Endothelial cell of umbilical vein (primary cell): ENCODE measurements around the gene TTC17.

Source experiments
- CTCF ChIP-seq, 2 donors: IDR thresholded peaks; 1 replicate in 1 of 2; 2 replicates in 1 of 2; pipeline ENCODE4 v1.5.1; 2011; ENCODE audit warnings: low read length in 2 of 2, mild to moderate bottlenecking in 2 of 2, moderate library complexity in 2 of 2, control low read depth in 1 of 2, inconsistent platforms in 1 of 2, low read depth in 1 of 2; ENCODE audit not compliant: insufficient read depth in 1 of 2; ENCODE audit errors: extremely low read depth in 1 of 2
- EZH2 ChIP-seq: IDR thresholded peaks from 2 replicates; pipeline ENCODE4 v1.6.1; 2012; ENCODE audit warnings: borderline replicate concordance, low read depth, mild to moderate bottlenecking, moderate library complexity, low read length, inconsistent platforms; ENCODE audit not compliant: severe bottlenecking
- FOS ChIP-seq: IDR thresholded peaks from 2 replicates; pipeline ENCODE4 v1.6.1; 2011; ENCODE audit warnings: mild to moderate bottlenecking, low read length, moderate library complexity, borderline replicate concordance; ENCODE audit not compliant: insufficient read depth
- JUN ChIP-seq: IDR thresholded peaks from 2 replicates; pipeline ENCODE4 v1.6.1; 2011; ENCODE audit warnings: borderline replicate concordance, low read depth; ENCODE audit not compliant: insufficient read length, insufficient read depth
- MYC ChIP-seq: IDR thresholded peaks from one replicate; pipeline ENCODE4 v1.6.1; 2011; ENCODE audit warnings: mild to moderate bottlenecking, low read depth, low read length
- POLR2A ChIP-seq: IDR thresholded peaks from 2 replicates; pipeline ENCODE4 v1.6.1; 2012; ENCODE audit warnings: low read depth, mild to moderate bottlenecking, control low read depth, low read length
- POLR2AphosphoS5 ChIP-seq: IDR thresholded peaks from 2 replicates; pipeline ENCODE4 v1.6.1; 2012; ENCODE audit warnings: low read depth, mild to moderate bottlenecking, control low read depth, low read length, moderate library complexity; ENCODE audit not compliant: insufficient read depth
- TF ChIP-seq, protein P1 (sequence below): IDR thresholded peaks from 2 replicates; pipeline ENCODE4 v1.6.1; 2011; ENCODE audit not compliant: insufficient read depth, insufficient read length

- no peak for TF ChIP-seq EZH2
- TF ChIP-seq CTCF (IDR thresholded peaks at IDR 0.05; ENCODE audit: extremely low read depth in 1 of 2, insufficient read depth in 1 of 2, low read depth in 1 of 2, low read length in 2 of 2) = no peak
- TF ChIP-seq MYC = no peak
- TF ChIP-seq, protein P1, sequence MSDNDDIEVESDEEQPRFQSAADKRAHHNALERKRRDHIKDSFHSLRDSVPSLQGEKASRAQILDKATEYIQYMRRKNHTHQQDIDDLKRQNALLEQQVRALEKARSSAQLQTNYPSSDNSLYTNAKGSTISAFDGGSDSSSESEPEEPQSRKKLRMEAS = no peak
- TF ChIP-seq POLR2A = no peak
- TF ChIP-seq POLR2AphosphoS5 = no peak
- no peak for TF ChIP-seq JUN
- no peak for TF ChIP-seq FOS
These were observed 59.5 kb downstream of the TTC17 start for GRCh38 chr11:43418197-43418596.
